Smooth muscle cell (in vitro differentiated cells): Measurements from ENCODE around the gene DLK2. TPM values are rescaled to one million over a fixed set of nuclear protein-coding genes. Genes with fewer than 3 reads are reported as not detected.
"Not testable (repeated sequence)": the region's sequence is repeated elsewhere in the genome, so short reads cannot be mapped to it uniquely, and the experiment has no call there.

Experiments
- DNase-seq: peaks from one replicate; lab custom pipeline; 2025; ENCODE audit not compliant: unreplicated experiment; lab: John Stamatoyannopoulos, UW
- H2AFZ ChIP-seq: fragments of 200-600 bp; sonication (generic); 2 replicates; pipeline ENCODE4 v1.6.0; 2016; ENCODE audit warnings: antibody characterized with exemption, low read depth, mild to moderate bottlenecking
- H3F3A ChIP-seq: fragments of 200-600 bp; sonication (generic); 2 replicates; pipeline ENCODE4 v1.6.0; 2017; ENCODE audit warnings: antibody characterized with exemption, low read depth
- H3K27ac ChIP-seq: fragments of 200-600 bp; sonication (generic); 2 replicates; pipeline ENCODE4 v1.5.1; 2016; ENCODE audit warnings: low read depth, mild to moderate bottlenecking
- H3K27me3 ChIP-seq: fragments of 200-600 bp; sonication (generic); 2 replicates; pipeline ENCODE4 v1.6.1; 2016; ENCODE audit warnings: low read depth, mild to moderate bottlenecking
- H3K36me3 ChIP-seq: fragments of 200-600 bp; sonication (generic); 2 replicates; pipeline ENCODE4 v1.5.1; 2016; ENCODE audit warnings: low read depth
- H3K4me1 ChIP-seq: fragments of 200-600 bp; sonication (generic); 2 replicates; pipeline ENCODE4 v1.5.1; 2016; ENCODE audit warnings: low read depth
- H3K4me2 ChIP-seq: fragments of 200-600 bp; sonication (generic); 2 replicates; pipeline ENCODE4 v1.6.0; 2016; ENCODE audit warnings: mild to moderate bottlenecking
- H3K4me3 ChIP-seq: fragments of 200-600 bp; sonication (generic); 2 replicates; pipeline ENCODE4 v1.5.1; 2016; ENCODE audit warnings: mild to moderate bottlenecking
- H3K79me2 ChIP-seq: fragments of 200-600 bp; sonication (generic); 2 replicates; pipeline ENCODE4 v1.6.0; 2016; ENCODE audit warnings: low read depth, mild to moderate bottlenecking
- H3K9ac ChIP-seq: fragments of 200-600 bp; sonication (generic); 2 replicates; pipeline ENCODE4 v1.6.0; 2016; ENCODE audit warnings: low read depth
- H3K9me3 ChIP-seq: fragments of 200-600 bp; sonication (generic); replicated peaks from 2 replicates; pipeline ENCODE4 v1.5.1; 2016; ENCODE audit warnings: low read depth
- H4K20me1 ChIP-seq: fragments of 200-600 bp; sonication (generic); 2 replicates; pipeline ENCODE4 v1.6.0; 2016; ENCODE audit warnings: low read depth
- CTCF ChIP-seq: fragments of 200-600 bp; sonication (generic); IDR thresholded peaks from 2 replicates; pipeline ENCODE4 v1.5.1; 2017; ENCODE audit warnings: borderline replicate concordance, mild to moderate bottlenecking, antibody characterized with exemption; ENCODE audit not compliant: insufficient read depth, poor library complexity, severe bottlenecking
- WGBS: methylation state at CpG from one replicate; pipeline ENCODE4 v1.1.7; 2016; ENCODE audit warnings: low lambda C conversion rate; 5-methylcytosine and 5-hydroxymethylcytosine counted together
- polyA plus RNA-seq: library from polyadenylated mRNA; unstranded; fragments of >200 nt; fragmentation: Nextera tagmentation; extraction: Ambion mirVana; gene quantifications from 2 replicates; pipeline ENCODE4 v1.2.1, GENCODE V29; 2016
- total RNA-seq: library from RNA; depleted of rRNA; stranded (reverse); fragments of >200 nt; gene quantifications from 2 replicates; pipeline ENCODE4 v1.2.3, GENCODE V29; 2014

DLK2 gene
- total and polyA plus RNA-seq, 2 experiments from 2014 or later: 0.27 to 3.8 TPM

- WGBS: 81% methylated on average over 5 of the region's 5 CpGs
- Histone ChIP-seq H2AFZ (no peak overlapping the region), H3K9me3 (no peaks in the 10 kb centered on the region), H3F3A (no peaks in the 10 kb centered on the region), H3K4me3 (no peak overlapping the region), H3K36me3 (no peaks in the 10 kb centered on the region), H3K4me2 (no peak overlapping the region), H3K27me3 (no peaks in the 10 kb centered on the region), H3K4me1 (no peaks in the 10 kb centered on the region), H3K9ac (no peak overlapping the region), H3K27ac (no peak overlapping the region), H3K79me2 (no peaks in the 10 kb centered on the region), H4K20me1 (no peaks in the 10 kb centered on the region)
- DNase-seq: no peak
- no peak for TF ChIP-seq CTCF
Observed at GRCh38 chr6:43420012-43420709, 35.2 kb downstream of the DLK2 start.

DNA sequence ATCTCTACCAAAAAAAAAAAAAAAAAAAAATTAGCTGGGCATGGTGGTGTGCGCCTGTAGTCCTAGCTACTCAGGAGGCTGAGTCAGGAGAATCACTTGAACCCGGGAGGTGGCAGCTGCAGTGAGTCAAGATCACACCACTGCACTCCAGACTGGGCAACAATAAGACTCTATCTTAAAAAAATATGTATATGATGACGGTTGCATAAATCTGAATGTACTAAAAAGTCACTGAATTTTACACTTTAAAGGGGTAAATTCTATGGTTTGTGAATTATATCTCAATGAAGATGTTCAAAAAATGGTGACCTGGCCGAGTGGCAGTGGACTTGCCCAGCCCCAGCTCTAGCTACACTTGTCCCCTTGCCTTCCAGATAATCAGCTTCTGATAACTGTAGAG lies 38.4 kb downstream of the DLK2 start:
- TF ChIP-seq CTCF: no peak
- Histone ChIP-seq H3F3A (no peaks in the 10 kb centered on the region), H3K9me3 (no peaks in the 10 kb centered on the region), H3K36me3 (no peaks in the 10 kb centered on the region), H3K79me2 (no peaks in the 10 kb centered on the region), H4K20me1 (no peaks in the 10 kb centered on the region), H3K4me3 (no peak overlapping the region), H3K9ac (no peak overlapping the region), H3K27me3 (no peaks in the 10 kb centered on the region), H3K27ac (no peak overlapping the region), H3K4me2 (no peak overlapping the region), H3K4me1 (no peaks in the 10 kb centered on the region), H2AFZ (no peak overlapping the region)
- WGBS: 86% methylated on average over 4 of the region's 4 CpGs
- DNase-seq: no peak

DNA sequence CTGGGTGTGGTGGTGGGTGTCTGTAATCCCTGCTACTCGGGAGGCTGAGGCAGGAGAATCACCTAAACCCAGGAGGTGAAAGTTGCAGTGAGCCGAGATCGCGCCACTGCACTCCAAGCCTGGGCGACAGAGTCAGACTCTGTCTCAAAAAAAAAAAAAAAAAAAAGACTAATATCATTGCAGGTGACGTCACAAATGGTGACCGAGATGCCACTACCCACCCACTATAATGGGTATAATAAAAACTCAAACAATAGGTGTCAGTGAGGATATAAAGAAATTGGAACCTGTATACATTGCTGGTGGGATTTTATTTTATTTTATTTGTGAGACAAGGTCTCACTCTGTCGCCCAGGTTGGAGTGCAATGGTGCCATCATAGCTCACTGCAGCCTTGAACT lies 40.1 kb downstream of the DLK2 start:
- H3K36me3 ChIP-seq, H2AFZ ChIP-seq, H3K27me3 ChIP-seq, DNase-seq, H4K20me1 ChIP-seq, H3K4me1 ChIP-seq, H3K4me2 ChIP-seq, H3K4me3 ChIP-seq, H3K9me3 ChIP-seq, H3K79me2 ChIP-seq, H3K9ac ChIP-seq, H3K27ac ChIP-seq, H3F3A ChIP-seq: not testable (repeated sequence)
- 89% methylated on average over 8 of the region's 8 CpGs for WGBS

GRCh38 chr6:43413002-43413401 lies 42.3 kb downstream of the DLK2 start:
- H2AFZ ChIP-seq: no peak overlapping the region
- H3K4me3 ChIP-seq: no peak overlapping the region
- H3K9me3 ChIP-seq: no peaks in the 10 kb centered on the region
- no peak overlapping the region for H3K27ac ChIP-seq
- TF ChIP-seq CTCF: no peak
- H3K27me3 ChIP-seq: no peaks in the 10 kb centered on the region
- H4K20me1 ChIP-seq: no peaks in the 10 kb centered on the region
- no peaks in the 10 kb centered on the region for H3K4me1 ChIP-seq
- 91% methylated on average over 2 of the region's 2 CpGs for WGBS
- no peaks in the 10 kb centered on the region for H3F3A ChIP-seq
- H3K4me2 ChIP-seq: no peak overlapping the region
- no peaks in the 10 kb centered on the region for H3K79me2 ChIP-seq
- H3K36me3 ChIP-seq: no peaks in the 10 kb centered on the region
- H3K9ac ChIP-seq: no peak overlapping the region
- DNase-seq: no peak
